NB4 (cell line): ENCODE results near the gene TSNAXIP1.

ENCODE experiments used
- CTCF ChIP-seq: IDR thresholded peaks from one replicate; pipeline ENCODE4 v1.5.1; 2012; ENCODE audit warnings: low read depth, low read length
- MYC ChIP-seq: IDR thresholded peaks from 2 replicates; pipeline ENCODE4 v1.6.1; 2011; ENCODE audit warnings: low read depth, low read length
- POLR2A ChIP-seq: IDR thresholded peaks from 2 replicates; pipeline ENCODE4 v1.6.1; 2011; ENCODE audit warnings: mild to moderate bottlenecking; ENCODE audit not compliant: insufficient read length; ENCODE audit errors: extremely low read depth

GRCh38 chr16:67861877-67862276, 55.2 kb downstream of the TSNAXIP1 start:
- TF ChIP-seq POLR2A (no peak), CTCF (no peak), MYC (no peak)
